Spleen (tissue), 11 donors: ENCODE data around the gene LBHD1. TPM values are rescaled to one million over a fixed set of nuclear protein-coding genes. Genes with fewer than 3 reads are reported as not detected.
"Not testable (repeated sequence)": the region's sequence is repeated elsewhere in the genome, so short reads cannot be mapped to it uniquely, and the experiment has no call there.

Source experiments
- DNase-seq: peaks from one replicate; pipeline ENCODE4 v3.0.0-alpha.2; 2020
- H3K27ac ChIP-seq, 8 donors: fragments of 200-600 bp; sonication (generic) in 7 of 8; 1 replicate in 4 of 8; 2 replicates in 4 of 8; pipeline versions ENCODE4 v1.5.0 to v1.8.0; 2016 to 2021; ENCODE audit warnings: inconsistent platforms in 4 of 8, mild to moderate bottlenecking in 4 of 8, moderate library complexity in 1 of 8
- H3K27me3 ChIP-seq, 7 donors: fragments of 200-600 bp; sonication (generic) in 6 of 7; replicated peaks in 1 of 7; 1 replicate in 4 of 7; 2 replicates in 3 of 7; pipeline versions ENCODE4 v1.5.0 to v1.8.0; 2016 to 2021; ENCODE audit warnings: inconsistent platforms in 3 of 7, mild to moderate bottlenecking in 1 of 7
- H3K36me3 ChIP-seq, 6 donors: fragments of 200-600 bp; sonication (generic) in 5 of 6; 1 replicate in 4 of 6; 2 replicates in 2 of 6; pipeline versions ENCODE4 v1.5.0 to v1.8.0; 2016 to 2021; ENCODE audit warnings: inconsistent platforms in 2 of 6
- H3K4me1 ChIP-seq, 6 donors: fragments of 200-600 bp; sonication (generic) in 5 of 6; 1 replicate in 3 of 6; 2 replicates in 3 of 6; pipeline versions ENCODE4 v1.5.0 to v1.8.0; 2016 to 2021; ENCODE audit warnings: inconsistent platforms in 3 of 6
- H3K4me3 ChIP-seq, 8 donors: fragments of 200-600 bp; sonication (generic) in 7 of 8; 1 replicate in 4 of 8; 2 replicates in 4 of 8; pipeline versions ENCODE4 v1.5.0 to v1.8.0; 2016 to 2021; ENCODE audit warnings: inconsistent platforms in 4 of 8, mild to moderate bottlenecking in 4 of 8, moderate library complexity in 2 of 8
- H3K9me3 ChIP-seq, 8 donors: fragments of 200-600 bp; sonication (generic) in 7 of 8; 1 replicate in 4 of 8; 2 replicates in 4 of 8; pipeline versions ENCODE4 v1.5.0 to v1.8.0; 2016 to 2021; ENCODE audit warnings: inconsistent platforms in 4 of 8
- CTCF ChIP-seq, 11 experiments: fragments of 200-600 bp in 7 of 11; fragments of 450-650 bp in 4 of 11; sonication (generic) in 4 of 11; IDR thresholded peaks in 8 of 11; conservative IDR thresholded peaks in 3 of 11; 1 replicate in 7 of 11; 2 replicates in 4 of 11; pipeline versions ENCODE4 v1.4.0 to v1.8.0; 2016 to 2021; ENCODE audit warnings: antibody characterized with exemption in 11 of 11, inconsistent platforms in 4 of 11, mild to moderate bottlenecking in 1 of 11
- POLR2A ChIP-seq, 3 donors: fragments of 450-650 bp; IDR thresholded peaks; one replicate each; pipeline ENCODE4 v1.5.1; 2017; ENCODE audit warnings: antibody characterized with exemption in 3 of 3, mild to moderate bottlenecking in 1 of 3
- POLR2AphosphoS5 ChIP-seq, 3 donors: sonication (generic); formaldehyde crosslinking; IDR thresholded peaks; one replicate each; pipeline ENCODE4 v1.5.1; 2017; ENCODE audit warnings: antibody characterized with exemption in 3 of 3
- WGBS, 5 donors: extraction: QIAGEN DNeasy Blood & Tissue Kit in 3 of 5; methylation state at CpG; one replicate each; pipeline versions ENCODE4 v1.1.5 to v1.1.7; 2013 to 2018; 5-methylcytosine and 5-hydroxymethylcytosine counted together
- intact Hi-C: fragments of 100-400 bp; cut with DNase I; formaldehyde crosslinking; loops from one replicate; pipeline ENCODE4 v1.15.0; 2023; ENCODE audit warnings: low total_unique reads
- polyA plus RNA-seq, 3 donors: library from polyadenylated mRNA; stranded (reverse); fragments of 200-250 nt; gene quantifications; one replicate each; pipeline ENCODE4 v1.2.1, GENCODE V29; 2013
- total RNA-seq, 7 donors: library from RNA; depleted of rRNA in 3 of 7; stranded (reverse); fragments of >200 nt in 3 of 7; fragmentation: NEBNext Ultra II Directional in 4 of 7; extraction: Animal tissue kit (Norgen Biotek cat#: 25700) in 4 of 7; gene quantifications; one replicate each; pipeline versions ENCODE4 v1.1.0 to v1.2.1, GENCODE V29; 2016 to 2021
- donor health status: healthy with polysubstance abuse.
- donor health status: DM: no; HTN: no; CAD: no; lungs with moderate emphysema.
- donor health status: DM: no; HTN: no; CAD: no.
- donor health status: Bipolar disorder and iron deficiency.
- donor health status: healthy.
- donor health status: DM: no; HTN: no; CAD: no.
- donor health status: DM: yes; HTN: yes; CAD: no.

LBHD1 gene
- total and polyA plus RNA-seq, 10 donors, result 7.3 to 21.2 (median 13.3) TPM

GRCh38 chr11:62705880-62706849, 34.1 kb upstream of the LBHD1 start:
- 7 to 13% (median 8%) methylated on average over 25 to 73 of the region's 73 CpGs for whole genome bisulfite sequencing, 5 donors
- peak in 3 of 11 experiments; percentile 13 to 33 (median 14) for TF ChIP-seq CTCF (IDR thresholded peaks at IDR 0.05 in 8 of 11, conservative IDR thresholded peaks at IDR 0.05 in 3 of 11)
- peak; percentile 83 to 92 (median 88) for TF ChIP-seq POLR2AphosphoS5 (IDR thresholded peaks at IDR 0.05)
- TF ChIP-seq POLR2A (IDR thresholded peaks at IDR 0.05), result peak in 1 of 3 donors; percentile 20
- Histone ChIP-seq H3K4me1 (peaks cover 34 to 79% (median 51%) of the 10 kb centered on the region in 6 donors), H3K9me3 (no peaks in the 10 kb centered on the region), H3K27ac (peak overlapping the region; percentile 48 to 86 (median 78)), H3K4me3 (peak overlapping the region; percentile 67 to 94 (median 84)), H3K36me3 (peaks cover 0 to 27% (median 8%) of the 10 kb centered on the region in 6 donors), H3K27me3 (no peaks in the 10 kb centered on the region)
- intact Hi-C loops, result no loop called here
- peak; percentile 99 for DNase-seq

- intact Hi-C loops, result no loop called here
- DNase-seq, result peak; percentile 85
- 64 to 73% (median 67%) methylated on average over 6 to 7 of the region's 7 CpGs for WGBS, 5 donors
- Histone ChIP-seq H3K9me3 (no peaks in the 10 kb centered on the region), H3K27ac (peak overlapping the region; percentile 48 to 86 (median 78)), H3K4me1 (peaks cover 31 to 72% (median 48%) of the 10 kb centered on the region in 6 donors), H3K27me3 (no peaks in the 10 kb centered on the region), H3K4me3 (peak overlapping the region; percentile 67 to 94 (median 84)), H3K36me3 (peaks cover 0 to 27% (median 4%) of the 10 kb centered on the region in 6 donors)
- TF ChIP-seq POLR2AphosphoS5 (IDR thresholded peaks at IDR 0.05) (no peak), CTCF (IDR thresholded peaks at IDR 0.05 in 8 of 11, conservative IDR thresholded peaks at IDR 0.05 in 3 of 11) (no peak), POLR2A (IDR thresholded peaks at IDR 0.05) (no peak)
Observed at GRCh38 chr11:62705413-62705812, 33.3 kb upstream of the LBHD1 start.

- H3K27me3 ChIP-seq, intact Hi-C loops, DNase-seq, H3K4me3 ChIP-seq, H3K9me3 ChIP-seq: not testable (repeated sequence)
- Histone ChIP-seq H3K4me1 (peaks cover 26 to 62% (median 37%) of the 10 kb centered on the region in 6 donors), H3K36me3 (peaks cover 0 to 25% (median 3%) of the 10 kb centered on the region in 6 donors), H3K27ac (peak overlapping the region in 1 of 8 donors; percentile 1)
- WGBS, 5 donors, result 66 to 87% (median 81%) methylated on average over 4 of the region's 4 CpGs
Observed at GRCh38 chr11:62703921-62704320, 31.9 kb upstream of the LBHD1 start.

- TF ChIP-seq CTCF (IDR thresholded peaks at IDR 0.05 in 8 of 11, conservative IDR thresholded peaks at IDR 0.05 in 3 of 11) (no peak), POLR2A (IDR thresholded peaks at IDR 0.05) (no peak), POLR2AphosphoS5 (IDR thresholded peaks at IDR 0.05) (no peak)
- peaks cover 0 to 25% (median 3%) of the 10 kb centered on the region in 6 donors for H3K36me3 ChIP-seq
- DNase-seq, result no peak
- peak overlapping the region in 3 of 8 donors; percentile 33 to 56 (median 38) for H3K27ac ChIP-seq
- no peaks in the 10 kb centered on the region for H3K27me3 ChIP-seq
- no peak overlapping the region for H3K4me3 ChIP-seq
- H3K4me1 ChIP-seq, result peaks cover 15 to 45% (median 22%) of the 10 kb centered on the region in 6 donors
- H3K9me3 ChIP-seq, result no peaks in the 10 kb centered on the region
- whole genome bisulfite sequencing, 5 donors, result 62 to 83% (median 76%) methylated on average over 8 to 11 of the region's 11 CpGs
- intact Hi-C loops, result no loop called here
Observed at GRCh38 chr11:62702246-62702645, 30.2 kb upstream of the LBHD1 start.
